HUES48 (cell line): ENCODE data around the gene OR2T8.

Experiments
- H3K27ac ChIP-seq: one replicate; pipeline ENCODE4 v1.7.0; 2013; ENCODE audit warnings: low read depth, low read length, inconsistent platforms
- H3K27me3 ChIP-seq: 2 replicates; pipeline ENCODE4 v1.6.1; 2013; ENCODE audit warnings: mild to moderate bottlenecking, low read length; ENCODE audit not compliant: control insufficient read depth, insufficient read depth
- H3K36me3 ChIP-seq: 2 replicates; pipeline ENCODE4 v1.6.1; 2013; ENCODE audit warnings: low read length; ENCODE audit not compliant: control insufficient read depth, insufficient read depth
- H3K4me1 ChIP-seq: 2 replicates; pipeline ENCODE4 v1.6.1; 2013; ENCODE audit warnings: mild to moderate bottlenecking, low read length; ENCODE audit not compliant: control insufficient read depth, insufficient read depth
- H3K4me3 ChIP-seq: 2 replicates; pipeline ENCODE4 v1.5.1; 2013; ENCODE audit warnings: mild to moderate bottlenecking, low read depth, low read length
- H3K9ac ChIP-seq: 2 replicates; pipeline ENCODE4 v1.6.1; 2013; ENCODE audit warnings: mild to moderate bottlenecking, low read depth, low read length, moderate library complexity
- H3K9me3 ChIP-seq: 2 replicates; pipeline ENCODE4 v1.6.1; 2013; ENCODE audit warnings: low read length; ENCODE audit not compliant: control insufficient read depth, insufficient read depth

The OR2T8 gene

GRCh38 chr1:247919952-247920351 lies at the start of gene OR2T8:
Gene OR2T8 (plus strand): TSS chr1:247920252. CDS start chr1:247921018, 766 bp downstream.
- H3K4me3 ChIP-seq, result no peak within 1 kb of the TSS
- no peaks in the 10 kb centered on the region for H3K36me3 ChIP-seq
- no peak within 1 kb of the TSS for H3K9ac ChIP-seq
- H3K27ac ChIP-seq, result no peak within 1 kb of the TSS
- no peaks in the 10 kb centered on the region for H3K27me3 ChIP-seq
- H3K9me3 ChIP-seq, result peaks cover 82% of the 10 kb centered on the region
- no peaks in the 10 kb centered on the region for H3K4me1 ChIP-seq

GRCh38 chr1:247883346-247883745 lies 36.7 kb upstream of the OR2T8 start:
- no peak overlapping the region for H3K27ac ChIP-seq
- H3K9ac ChIP-seq, result no peak overlapping the region
- H3K4me3 ChIP-seq, result no peak overlapping the region
- H3K4me1 ChIP-seq, result no peaks in the 10 kb centered on the region
- no peaks in the 10 kb centered on the region for H3K36me3 ChIP-seq
- no peaks in the 10 kb centered on the region for H3K27me3 ChIP-seq
- H3K9me3 ChIP-seq, result peaks cover 33% of the 10 kb centered on the region

GRCh38 chr1:247884797-247885413 lies 35.1 kb upstream of the OR2T8 start:
- no peak overlapping the region for H3K4me3 ChIP-seq

GRCh38 chr1:247895163-247895637 lies 24.9 kb upstream of the OR2T8 start, which contains the start of gene OR2W3:
Gene OR2W3 (plus strand): TSS chr1:247895587. CDS start chr1:247895587, 0 bp downstream.
- H3K36me3 ChIP-seq, result no peaks in the 10 kb centered on the region
- no peak within 1 kb of the TSS for H3K4me3 ChIP-seq
- no peak within 1 kb of the TSS for H3K9ac ChIP-seq
- no peaks in the 10 kb centered on the region for H3K4me1 ChIP-seq
- H3K27me3 ChIP-seq, result no peaks in the 10 kb centered on the region
- H3K27ac ChIP-seq, result no peak within 1 kb of the TSS
- peaks cover 27% of the 10 kb centered on the region for H3K9me3 ChIP-seq

More at GRCh38 chr1:247884797-247885413, 35.1 kb upstream of the OR2T8 start:
- Histone ChIP-seq H3K27me3 (no peaks in the 10 kb centered on the region), H3K36me3 (no peaks in the 10 kb centered on the region), H3K9me3 (peaks cover 22% of the 10 kb centered on the region), H3K9ac (no peak overlapping the region), H3K4me1 (no peaks in the 10 kb centered on the region), H3K27ac (no peak overlapping the region)

GRCh38 chr1:247895976-247896375 lies 24.1 kb upstream of the OR2T8 start:
- Histone ChIP-seq H3K4me1 (no peaks in the 10 kb centered on the region), H3K9ac (no peak overlapping the region), H3K27me3 (no peaks in the 10 kb centered on the region), H3K36me3 (no peaks in the 10 kb centered on the region), H3K27ac (no peak overlapping the region), H3K4me3 (no peak overlapping the region), H3K9me3 (peaks cover 27% of the 10 kb centered on the region)

GRCh38 chr1:247904122-247904521 lies 15.9 kb upstream of the OR2T8 start:
- Histone ChIP-seq H3K36me3 (no peaks in the 10 kb centered on the region), H3K27ac (no peak overlapping the region), H3K4me3 (no peak overlapping the region), H3K9me3 (peaks cover 33% of the 10 kb centered on the region), H3K9ac (no peak overlapping the region), H3K4me1 (no peaks in the 10 kb centered on the region), H3K27me3 (no peaks in the 10 kb centered on the region)

- no peaks in the 10 kb centered on the region for H3K4me1 ChIP-seq
- H3K9ac ChIP-seq, result no peak overlapping the region
- no peak overlapping the region for H3K4me3 ChIP-seq
- H3K36me3 ChIP-seq, result no peaks in the 10 kb centered on the region
- H3K9me3 ChIP-seq, result peaks cover 37% of the 10 kb centered on the region
- H3K27me3 ChIP-seq, result no peaks in the 10 kb centered on the region
- H3K27ac ChIP-seq, result no peak overlapping the region
Observed at GRCh38 chr1:247905181-247905580, 14.9 kb upstream of the OR2T8 start.

GRCh38 chr1:247905910-247906503 lies 14.0 kb upstream of the OR2T8 start:
- H3K36me3 ChIP-seq, result no peaks in the 10 kb centered on the region
- H3K9me3 ChIP-seq, result peaks cover 45% of the 10 kb centered on the region
- H3K9ac ChIP-seq, result no peak overlapping the region
- no peaks in the 10 kb centered on the region for H3K27me3 ChIP-seq
- H3K4me3 ChIP-seq, result no peak overlapping the region
- H3K4me1 ChIP-seq, result no peaks in the 10 kb centered on the region
- no peak overlapping the region for H3K27ac ChIP-seq

GRCh38 chr1:247906504-247907047 lies 13.5 kb upstream of the OR2T8 start:
- H3K27ac ChIP-seq, result no peak overlapping the region
- H3K36me3 ChIP-seq, result no peaks in the 10 kb centered on the region
- peaks cover 51% of the 10 kb centered on the region for H3K9me3 ChIP-seq
- no peak overlapping the region for H3K4me3 ChIP-seq
- no peaks in the 10 kb centered on the region for H3K4me1 ChIP-seq
- H3K9ac ChIP-seq, result no peak overlapping the region
- no peaks in the 10 kb centered on the region for H3K27me3 ChIP-seq

- Histone ChIP-seq H3K4me3 (no peak overlapping the region; the same call in 1 of the 2 replicates), H3K36me3 (no peaks in the 10 kb centered on the region), H3K9ac (no peak overlapping the region), H3K4me1 (no peaks in the 10 kb centered on the region), H3K9me3 (peaks cover 59% of the 10 kb centered on the region), H3K27ac (no peak overlapping the region), H3K27me3 (no peaks in the 10 kb centered on the region)
Observed at GRCh38 chr1:247908766-247909165, 11.3 kb upstream of the OR2T8 start.

GRCh38 chr1:247913786-247914185 lies 6.3 kb upstream of the OR2T8 start:
- no peak overlapping the region for H3K4me3 ChIP-seq
- peaks cover 75% of the 10 kb centered on the region for H3K9me3 ChIP-seq
- no peak overlapping the region for H3K27ac ChIP-seq
- no peaks in the 10 kb centered on the region for H3K36me3 ChIP-seq
- no peaks in the 10 kb centered on the region for H3K4me1 ChIP-seq
- H3K9ac ChIP-seq, result no peak overlapping the region
- no peaks in the 10 kb centered on the region for H3K27me3 ChIP-seq
